Neuron (in vitro differentiated cells): ENCODE measurements around the gene OR1I1.

Experiments used
- H2AFZ ChIP-seq: one replicate; pipeline ENCODE4 v1.6.1; 2013; ENCODE audit warnings: low read depth, mild to moderate bottlenecking, inconsistent platforms, low read length, moderate library complexity
- H3K27me3 ChIP-seq: one replicate; pipeline ENCODE4 v1.6.1; 2013; ENCODE audit warnings: low read length; ENCODE audit not compliant: insufficient read depth
- H3K36me3 ChIP-seq: one replicate; pipeline ENCODE4 v1.6.1; 2013; ENCODE audit warnings: low read length; ENCODE audit not compliant: insufficient read depth
- H3K4me1 ChIP-seq: one replicate; pipeline ENCODE4 v1.6.1; 2013; ENCODE audit warnings: low read length; ENCODE audit not compliant: insufficient read depth
- H3K4me3 ChIP-seq: 2 replicates; pipeline ENCODE4 v1.5.1; 2013; ENCODE audit warnings: mild to moderate bottlenecking, low read length, moderate library complexity
- H3K9me3 ChIP-seq: one replicate; pipeline ENCODE4 v1.6.1; 2013; ENCODE audit warnings: low read length

Gene OR1I1

GRCh38 chr19:15104411-15104810, 22.4 kb downstream of the OR1I1 start:
- Histone ChIP-seq H3K27me3 (no peaks in the 10 kb centered on the region), H2AFZ (no peak overlapping the region), H3K9me3 (peaks cover 8% of the 10 kb centered on the region), H3K4me1 (peaks cover 8% of the 10 kb centered on the region), H3K4me3 (no peak overlapping the region), H3K36me3 (peaks cover 3% of the 10 kb centered on the region)

GRCh38 chr19:15105044-15105443, 23.0 kb downstream of the OR1I1 start:
- Histone ChIP-seq H3K4me1 (peaks cover 8% of the 10 kb centered on the region), H2AFZ (no peak overlapping the region), H3K36me3 (peaks cover 5% of the 10 kb centered on the region), H3K27me3 (no peaks in the 10 kb centered on the region), H3K4me3 (no peak overlapping the region), H3K9me3 (peaks cover 8% of the 10 kb centered on the region)

- Histone ChIP-seq H3K36me3 (peaks cover 23% of the 10 kb centered on the region), H3K4me3 (peak within 1 kb of the TSS; percentile 94), H3K9me3 (peaks cover 8% of the 10 kb centered on the region), H3K27me3 (no peaks in the 10 kb centered on the region), H3K4me1 (peaks cover 8% of the 10 kb centered on the region), H2AFZ (peak within 1 kb of the TSS; percentile 83)
Measured at GRCh38 chr19:15107061-15108010, 25.3 kb downstream of the OR1I1 start, which contains the start of gene SYDE1. TSS of gene SYDE1 (plus strand) at chr19:15107401. CDS start at chr19:15107434, 33 bp downstream.

- Histone ChIP-seq H3K27me3 (no peaks in the 10 kb centered on the region), H3K4me3 (peak overlapping the region; percentile 94), H2AFZ (no peak overlapping the region), H3K36me3 (peaks cover 29% of the 10 kb centered on the region), H3K9me3 (peaks cover 8% of the 10 kb centered on the region), H3K4me1 (peaks cover 8% of the 10 kb centered on the region)
Measured at GRCh38 chr19:15108145-15108844, 26.3 kb downstream of the OR1I1 start.

GRCh38 chr19:15108845-15109767, 27.1 kb downstream of the OR1I1 start:
- peak overlapping the region; percentile 94 for H3K4me3 ChIP-seq
- H3K9me3 ChIP-seq: peaks cover 7% of the 10 kb centered on the region
- peaks cover 37% of the 10 kb centered on the region for H3K36me3 ChIP-seq
- H3K4me1 ChIP-seq: peaks cover 8% of the 10 kb centered on the region
- H3K27me3 ChIP-seq: no peaks in the 10 kb centered on the region
- H2AFZ ChIP-seq: no peak overlapping the region

- peaks cover 43% of the 10 kb centered on the region for H3K36me3 ChIP-seq
- no peak overlapping the region for H2AFZ ChIP-seq
- peaks cover 8% of the 10 kb centered on the region for H3K4me1 ChIP-seq
- H3K27me3 ChIP-seq: no peaks in the 10 kb centered on the region
- no peaks in the 10 kb centered on the region for H3K9me3 ChIP-seq
- no peak overlapping the region for H3K4me3 ChIP-seq
Measured at GRCh38 chr19:15109768-15110417, 27.9 kb downstream of the OR1I1 start.

GRCh38 chr19:15110418-15110815, 28.4 kb downstream of the OR1I1 start:
- Histone ChIP-seq H3K4me1 (peaks cover 8% of the 10 kb centered on the region), H3K9me3 (no peaks in the 10 kb centered on the region), H3K36me3 (peaks cover 48% of the 10 kb centered on the region), H3K4me3 (no peak overlapping the region), H2AFZ (no peak overlapping the region), H3K27me3 (no peaks in the 10 kb centered on the region)

- Histone ChIP-seq H2AFZ (no peak overlapping the region), H3K27me3 (no peaks in the 10 kb centered on the region), H3K4me1 (peaks cover 8% of the 10 kb centered on the region), H3K9me3 (no peaks in the 10 kb centered on the region), H3K4me3 (no peak overlapping the region), H3K36me3 (peaks cover 61% of the 10 kb centered on the region)
Measured at GRCh38 chr19:15111758-15112157, 29.7 kb downstream of the OR1I1 start.

- Histone ChIP-seq H3K4me3 (no peak overlapping the region), H3K36me3 (peaks cover 67% of the 10 kb centered on the region), H2AFZ (no peak overlapping the region), H3K9me3 (no peaks in the 10 kb centered on the region), H3K27me3 (no peaks in the 10 kb centered on the region), H3K4me1 (peaks cover 7% of the 10 kb centered on the region)
Measured at GRCh38 chr19:15112385-15112784, 30.4 kb downstream of the OR1I1 start.

GRCh38 chr19:15113245-15114152, 31.5 kb downstream of the OR1I1 start:
- Histone ChIP-seq H3K4me3 (no peak overlapping the region), H3K27me3 (no peaks in the 10 kb centered on the region), H2AFZ (no peak overlapping the region), H3K36me3 (peaks cover 77% of the 10 kb centered on the region), H3K9me3 (no peaks in the 10 kb centered on the region), H3K4me1 (no peaks in the 10 kb centered on the region)

- H3K4me1 ChIP-seq: no peaks in the 10 kb centered on the region
- no peak overlapping the region for H3K4me3 ChIP-seq
- H3K9me3 ChIP-seq: peaks cover 2% of the 10 kb centered on the region
- no peaks in the 10 kb centered on the region for H3K27me3 ChIP-seq
- H3K36me3 ChIP-seq: peaks cover 83% of the 10 kb centered on the region
- no peak overlapping the region for H2AFZ ChIP-seq
Measured at GRCh38 chr19:15114153-15114540, 32.1 kb downstream of the OR1I1 start.
